Fibroblast of skin of right quadriceps (primary cell): Measurements from ENCODE around the gene TGFBR3.
A peak's percentile ranks its signal among the peaks of the same experiment; 100 is the strongest.
"Not testable (repeated sequence)": the region's sequence is repeated elsewhere in the genome, so short reads cannot be mapped to it uniquely, and the experiment has no call there.

Experiments
- DNase-seq: peaks from one replicate; pipeline ENCODE4 v3.0.0-alpha.2; 2013

Gene TGFBR3

GRCh38 chr1:91846639-91847013 is 39.3 kb downstream of the TGFBR3 start:
- no peak for DNase-seq

- DNase-seq: peak; percentile 43
These were observed 39.8 kb downstream of the TGFBR3 start for GRCh38 chr1:91846007-91846638.

- peak; percentile 98 for DNase-seq
These were observed 41.0 kb downstream of the TGFBR3 start for GRCh38 chr1:91844862-91845528.

- no peak for DNase-seq
These were observed 42.1 kb downstream of the TGFBR3 start for GRCh38 chr1:91843843-91844242.

GRCh38 chr1:91842563-91842962 is 43.4 kb downstream of the TGFBR3 start:
- DNase-seq: no peak

GRCh38 chr1:91842056-91842455 is 43.9 kb downstream of the TGFBR3 start:
- DNase-seq: no peak

- not testable (repeated sequence) for DNase-seq
These were observed 45.7 kb downstream of the TGFBR3 start for GRCh38 chr1:91840276-91840675.

- DNase-seq: no peak
These were observed 49.5 kb downstream of the TGFBR3 start for GRCh38 chr1:91836331-91837040.

GRCh38 chr1:91835087-91835521 is 50.8 kb downstream of the TGFBR3 start:
- no peak for DNase-seq

- not testable (repeated sequence) for DNase-seq
These were observed 51.4 kb downstream of the TGFBR3 start for GRCh38 chr1:91834549-91834948.

- DNase-seq: no peak
These were observed 52.0 kb downstream of the TGFBR3 start for GRCh38 chr1:91833946-91834345.

- DNase-seq: peak; percentile 51
These were observed 54.6 kb downstream of the TGFBR3 start for GRCh38 chr1:91831132-91831930.

- peak; percentile 58 for DNase-seq
These were observed 55.5 kb downstream of the TGFBR3 start for GRCh38 chr1:91830242-91831131.

GRCh38 chr1:91829293-91830153 is 56.4 kb downstream of the TGFBR3 start:
- no peak for DNase-seq

- DNase-seq: no peak
These were observed 57.2 kb downstream of the TGFBR3 start for GRCh38 chr1:91828583-91829281.

- no peak for DNase-seq
These were observed 58.3 kb downstream of the TGFBR3 start for GRCh38 chr1:91827459-91828321.

GRCh38 chr1:91827087-91827458 is 58.9 kb downstream of the TGFBR3 start:
- no peak for DNase-seq

GRCh38 chr1:91826649-91827048 is 59.3 kb downstream of the TGFBR3 start:
- no peak for DNase-seq

GRCh38 chr1:91826248-91826647 is 59.7 kb downstream of the TGFBR3 start:
- no peak for DNase-seq
